Panc1 (cell line): ENCODE data around the gene IARS1.

Experiments
- TF ChIP-seq, protein P1 (sequence below), 2 experiments: IDR thresholded peaks; 2 replicates each; pipeline ENCODE4 v1.6.1; 2011 to 2012; ENCODE audit warnings: low read depth in 2 of 2, control low read depth in 1 of 2, low read length in 1 of 2, mild to moderate bottlenecking in 1 of 2, moderate library complexity in 1 of 2; ENCODE audit not compliant: insufficient read depth in 1 of 2
- TF ChIP-seq, protein P2 (sequence below): fragments of 450-650 bp; IDR thresholded peaks from 2 replicates; pipeline ENCODE4 v1.5.1; 2017; ENCODE audit warnings: mild to moderate bottlenecking

DNA sequence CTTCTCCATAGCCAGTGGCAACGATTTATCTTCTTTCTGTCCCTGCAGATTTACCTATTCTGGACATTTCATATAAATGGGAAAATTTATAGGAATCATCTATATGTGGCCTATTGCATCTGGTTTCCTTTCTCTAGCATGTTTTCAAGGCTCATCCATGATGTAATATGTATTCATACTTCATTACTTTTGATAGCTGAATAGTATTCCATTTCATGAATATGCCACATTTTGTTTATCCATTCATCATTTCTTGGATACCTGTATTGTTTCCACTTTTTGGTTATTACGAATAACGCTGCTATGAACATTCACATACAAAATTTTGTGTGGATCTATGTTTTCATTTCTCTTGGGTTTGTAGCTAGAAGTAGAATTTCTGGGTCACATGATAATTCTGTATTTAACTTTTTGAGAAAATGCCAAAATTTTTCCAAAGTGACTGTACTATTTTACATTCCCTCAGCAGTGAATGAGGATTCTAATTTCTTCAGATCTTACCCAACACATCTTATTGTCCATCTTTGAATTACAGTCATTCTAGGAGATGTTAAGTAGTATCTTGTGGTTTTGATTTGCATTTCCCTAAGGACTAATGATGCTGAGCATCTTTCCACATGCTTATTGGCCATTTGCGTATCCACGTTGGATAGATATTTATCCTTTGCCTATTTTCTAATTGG, 3.6 kb downstream of the IARS1 start:
- TF ChIP-seq, protein P1, sequence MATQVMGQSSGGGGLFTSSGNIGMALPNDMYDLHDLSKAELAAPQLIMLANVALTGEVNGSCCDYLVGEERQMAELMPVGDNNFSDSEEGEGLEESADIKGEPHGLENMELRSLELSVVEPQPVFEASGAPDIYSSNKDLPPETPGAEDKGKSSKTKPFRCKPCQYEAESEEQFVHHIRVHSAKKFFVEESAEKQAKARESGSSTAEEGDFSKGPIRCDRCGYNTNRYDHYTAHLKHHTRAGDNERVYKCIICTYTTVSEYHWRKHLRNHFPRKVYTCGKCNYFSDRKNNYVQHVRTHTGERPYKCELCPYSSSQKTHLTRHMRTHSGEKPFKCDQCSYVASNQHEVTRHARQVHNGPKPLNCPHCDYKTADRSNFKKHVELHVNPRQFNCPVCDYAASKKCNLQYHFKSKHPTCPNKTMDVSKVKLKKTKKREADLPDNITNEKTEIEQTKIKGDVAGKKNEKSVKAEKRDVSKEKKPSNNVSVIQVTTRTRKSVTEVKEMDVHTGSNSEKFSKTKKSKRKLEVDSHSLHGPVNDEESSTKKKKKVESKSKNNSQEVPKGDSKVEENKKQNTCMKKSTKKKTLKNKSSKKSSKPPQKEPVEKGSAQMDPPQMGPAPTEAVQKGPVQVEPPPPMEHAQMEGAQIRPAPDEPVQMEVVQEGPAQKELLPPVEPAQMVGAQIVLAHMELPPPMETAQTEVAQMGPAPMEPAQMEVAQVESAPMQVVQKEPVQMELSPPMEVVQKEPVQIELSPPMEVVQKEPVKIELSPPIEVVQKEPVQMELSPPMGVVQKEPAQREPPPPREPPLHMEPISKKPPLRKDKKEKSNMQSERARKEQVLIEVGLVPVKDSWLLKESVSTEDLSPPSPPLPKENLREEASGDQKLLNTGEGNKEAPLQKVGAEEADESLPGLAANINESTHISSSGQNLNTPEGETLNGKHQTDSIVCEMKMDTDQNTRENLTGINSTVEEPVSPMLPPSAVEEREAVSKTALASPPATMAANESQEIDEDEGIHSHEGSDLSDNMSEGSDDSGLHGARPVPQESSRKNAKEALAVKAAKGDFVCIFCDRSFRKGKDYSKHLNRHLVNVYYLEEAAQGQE (IDR thresholded peaks at IDR 0.05; ENCODE audit: insufficient read depth in 1 of 2, low read depth in 2 of 2, low read length in 1 of 2) = no peak
- TF ChIP-seq, protein P2, sequence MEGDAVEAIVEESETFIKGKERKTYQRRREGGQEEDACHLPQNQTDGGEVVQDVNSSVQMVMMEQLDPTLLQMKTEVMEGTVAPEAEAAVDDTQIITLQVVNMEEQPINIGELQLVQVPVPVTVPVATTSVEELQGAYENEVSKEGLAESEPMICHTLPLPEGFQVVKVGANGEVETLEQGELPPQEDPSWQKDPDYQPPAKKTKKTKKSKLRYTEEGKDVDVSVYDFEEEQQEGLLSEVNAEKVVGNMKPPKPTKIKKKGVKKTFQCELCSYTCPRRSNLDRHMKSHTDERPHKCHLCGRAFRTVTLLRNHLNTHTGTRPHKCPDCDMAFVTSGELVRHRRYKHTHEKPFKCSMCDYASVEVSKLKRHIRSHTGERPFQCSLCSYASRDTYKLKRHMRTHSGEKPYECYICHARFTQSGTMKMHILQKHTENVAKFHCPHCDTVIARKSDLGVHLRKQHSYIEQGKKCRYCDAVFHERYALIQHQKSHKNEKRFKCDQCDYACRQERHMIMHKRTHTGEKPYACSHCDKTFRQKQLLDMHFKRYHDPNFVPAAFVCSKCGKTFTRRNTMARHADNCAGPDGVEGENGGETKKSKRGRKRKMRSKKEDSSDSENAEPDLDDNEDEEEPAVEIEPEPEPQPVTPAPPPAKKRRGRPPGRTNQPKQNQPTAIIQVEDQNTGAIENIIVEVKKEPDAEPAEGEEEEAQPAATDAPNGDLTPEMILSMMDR = no peak
